ENCODE results near the gene PCDHGA9.

GRCh38 chr5:141441571-141442170 lies 39.1 kb downstream of the PCDHGA9 start:
- TF ChIP-seq CTCF (IDR thresholded peaks at IDR 0.05; ENCODE audit: low read depth, low read length): no peak
- TF ChIP-seq POLR2A (IDR thresholded peaks at IDR 0.05; ENCODE audit: extremely low read depth, insufficient read length): no peak
- TF ChIP-seq MAX (IDR thresholded peaks at IDR 0.05; ENCODE audit: low read depth, low read length): no peak
- no peak for TF ChIP-seq MYC (IDR thresholded peaks at IDR 0.05; ENCODE audit: low read depth, low read length)

Measured in NB4 (cell line).